ENCODE measurements around the gene TARS3.
"Not testable (repeated sequence)": the region's sequence is repeated elsewhere in the genome, so short reads cannot be mapped to it uniquely, and the experiment has no call there.

Gene TARS3

DNA sequence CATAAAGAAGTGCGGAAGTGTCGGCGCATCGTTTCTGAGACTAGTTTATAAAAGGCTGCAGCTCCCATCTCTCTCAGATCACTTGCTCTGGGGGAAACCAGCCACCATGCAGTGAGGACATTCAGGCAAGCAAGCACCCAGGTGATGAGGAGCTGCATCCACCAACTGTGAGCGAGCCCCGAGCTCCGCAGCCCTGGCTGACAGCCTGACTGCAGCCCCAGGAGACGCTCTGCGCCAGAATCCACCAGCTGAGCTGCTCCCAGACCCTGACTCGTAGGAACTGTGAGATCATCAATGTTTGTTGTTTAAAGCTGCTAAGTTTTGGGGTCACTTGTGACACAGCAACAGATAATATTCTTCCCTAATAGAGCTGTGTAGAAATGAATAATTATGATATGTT, 67.1 kb downstream of the TARS3 start:
- in situ Hi-C loops (cut with MboI; ENCODE audit: low sequenced_read_pairs): no loop called here

DNA sequence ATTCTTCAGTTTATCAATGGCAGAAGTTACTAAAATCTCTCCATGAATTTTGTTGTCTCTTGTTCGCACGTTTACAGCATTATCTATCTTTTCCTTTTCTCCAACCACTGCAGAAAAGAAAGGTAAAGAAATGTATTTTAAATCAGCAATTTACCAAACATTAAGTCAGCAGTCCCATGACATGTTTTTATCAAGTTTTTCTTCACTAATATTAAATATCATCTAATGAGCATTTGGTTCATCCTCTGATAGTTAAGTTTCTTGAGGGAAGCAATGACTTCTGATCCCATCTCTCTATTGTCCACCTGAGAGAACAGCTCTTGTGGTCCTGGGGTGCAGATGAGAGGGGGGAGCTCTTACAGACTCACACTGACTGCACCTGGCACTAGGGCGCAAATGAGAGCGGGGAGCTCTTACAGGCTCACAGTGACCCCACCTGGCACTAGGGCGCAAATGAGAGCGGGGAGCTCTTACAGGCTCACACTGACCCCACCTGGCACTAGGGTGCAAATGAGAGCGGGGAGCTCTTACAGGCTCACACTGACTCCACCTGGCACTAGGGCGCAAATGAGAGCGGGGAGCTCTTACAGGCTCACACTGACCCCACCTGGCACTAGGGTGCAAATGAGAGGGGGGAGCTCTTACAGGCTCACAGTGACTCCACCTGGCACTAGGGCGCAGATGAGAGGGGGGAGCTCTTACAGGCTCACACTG, 69.5 kb downstream of the TARS3 start:
- in situ Hi-C loops (cut with MboI; ENCODE audit: low sequenced_read_pairs): loop anchor here (5.0 kb wide), 1 partner anchor 362 kb away; no protein-coding TSS in a partner anchor

DNA sequence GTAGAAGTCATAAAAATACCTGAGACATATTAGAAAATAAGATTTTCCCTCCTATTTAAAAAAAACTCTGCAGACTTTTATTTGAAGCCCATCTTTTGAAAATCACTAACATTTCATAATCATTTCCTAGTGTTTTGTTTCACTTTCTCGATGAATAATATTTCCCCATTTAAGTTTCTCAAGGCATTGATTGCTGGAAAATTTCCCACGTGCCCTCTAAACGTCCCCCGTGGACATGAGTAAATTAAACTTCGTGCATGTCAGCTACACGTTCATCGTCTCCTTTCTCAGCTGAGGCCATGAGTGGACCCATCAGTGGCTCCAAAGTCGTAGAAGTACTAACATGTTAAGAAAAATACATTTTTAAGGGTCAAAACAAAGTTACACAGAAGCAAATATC, 70.1 kb downstream of the TARS3 start:
- in situ Hi-C loops (cut with MboI; ENCODE audit: low sequenced_read_pairs): loop anchor here (5.0 kb wide), 1 partner anchor 362 kb away; no protein-coding TSS in a partner anchor

DNA sequence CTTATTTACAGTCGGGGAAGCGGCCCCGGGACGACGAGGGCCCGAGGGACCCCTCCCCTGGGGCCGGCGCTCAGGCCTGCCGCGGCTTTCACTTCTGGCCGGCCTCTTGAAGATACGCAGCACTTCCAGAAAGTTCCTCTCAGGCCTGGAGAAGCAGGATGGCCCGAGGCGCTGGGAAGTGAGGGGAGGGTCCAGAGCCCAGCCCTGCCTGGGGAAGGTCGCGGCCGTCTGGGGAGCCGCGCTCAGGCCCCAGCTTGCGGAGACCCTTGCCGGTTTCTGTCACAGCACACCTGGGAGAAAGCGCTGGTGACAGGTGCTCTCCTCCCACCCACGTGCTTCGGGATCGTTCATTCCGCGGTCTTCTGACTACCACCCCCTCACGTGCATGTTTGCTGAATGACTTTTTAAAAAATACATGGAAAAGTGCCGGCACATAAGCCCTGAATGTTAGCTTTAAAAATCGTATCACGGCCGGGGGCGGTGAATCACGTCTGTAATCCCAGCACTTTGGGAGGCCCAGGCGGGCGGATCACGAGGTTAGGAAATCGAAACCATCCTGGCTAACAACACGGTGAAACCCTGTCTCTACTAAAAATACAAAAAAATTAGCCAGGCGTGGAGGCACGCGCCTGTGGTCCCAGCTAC, 71.4 kb downstream of the TARS3 start:
- in situ Hi-C loops (cut with MboI; ENCODE audit: low sequenced_read_pairs): loop anchor here (5.0 kb wide), 1 partner anchor 361 kb away; no protein-coding TSS in a partner anchor

DNA sequence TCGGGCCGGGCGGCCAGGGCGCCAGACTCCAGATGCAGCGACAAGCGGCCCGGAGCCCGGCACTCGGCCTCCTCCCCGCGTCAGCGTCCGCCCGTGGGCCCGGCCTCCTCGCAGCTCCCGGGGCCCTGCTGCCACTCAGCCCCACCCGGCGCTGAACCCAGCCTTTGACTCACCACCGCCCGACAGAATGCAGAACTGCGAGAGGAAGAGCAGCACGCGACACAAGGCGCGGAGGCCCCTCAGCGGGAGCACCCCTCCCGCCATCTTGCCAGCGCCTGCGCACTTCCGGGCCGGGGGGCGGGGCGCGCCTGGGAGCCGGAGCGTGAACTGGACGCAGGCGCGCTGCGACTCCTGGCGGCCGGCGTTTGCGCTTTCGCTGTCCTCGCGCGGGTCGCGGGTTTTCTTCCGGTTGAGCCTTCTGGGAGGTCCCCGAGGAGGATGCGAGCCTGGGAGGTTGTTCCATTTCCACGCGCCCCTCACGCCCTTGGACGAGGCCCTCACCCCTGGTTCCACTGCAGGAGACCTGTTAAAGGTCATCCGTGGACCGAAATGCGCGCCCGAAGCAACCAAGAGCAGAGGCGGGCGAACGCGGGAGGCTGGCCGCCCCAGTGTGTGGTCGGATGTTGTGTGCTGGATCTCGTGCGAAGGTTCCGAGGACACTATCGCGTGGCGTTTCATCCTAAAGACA, 72.0 kb downstream of the TARS3 start, which contains the start of gene TM2D3:
Gene TM2D3 (minus strand): TSS at position 284 of the 688 bp plus-strand sequence. CDS start 20 bp downstream, at position 264.
- in situ Hi-C loops (cut with MboI; ENCODE audit: low sequenced_read_pairs): loop anchor here (5.0 kb wide), 1 partner anchor 360 kb away; no protein-coding TSS in a partner anchor

DNA sequence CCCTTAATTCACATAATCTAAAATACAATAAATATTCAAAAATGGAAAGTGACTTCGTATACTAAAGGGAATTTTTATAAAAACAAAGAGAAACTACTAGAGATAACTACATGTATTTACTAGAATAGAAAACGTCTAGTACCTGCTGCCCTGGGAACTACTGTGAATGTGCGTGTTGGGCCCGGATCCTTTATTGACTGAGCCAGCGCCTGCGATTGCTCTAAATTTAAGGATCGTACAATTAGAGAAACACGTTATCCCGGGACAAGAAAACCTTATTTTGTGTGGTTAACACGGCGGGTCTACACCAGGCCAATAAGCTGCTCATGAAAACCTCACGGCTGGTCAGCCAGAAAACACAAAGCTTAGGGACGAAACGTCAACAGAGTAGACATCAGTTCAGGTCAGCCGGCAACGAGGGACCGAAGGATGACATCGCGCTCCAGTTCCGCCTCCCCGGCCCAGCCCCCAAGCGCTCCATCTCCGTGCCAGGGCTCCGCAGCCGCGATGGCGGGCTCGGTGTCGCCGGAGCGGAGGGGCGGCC, 72.6 kb downstream of the TARS3 start:
- in situ Hi-C loops (cut with MboI; ENCODE audit: low sequenced_read_pairs): loop anchor here (5.0 kb wide), 1 partner anchor 359 kb away; no protein-coding TSS in a partner anchor

DNA sequence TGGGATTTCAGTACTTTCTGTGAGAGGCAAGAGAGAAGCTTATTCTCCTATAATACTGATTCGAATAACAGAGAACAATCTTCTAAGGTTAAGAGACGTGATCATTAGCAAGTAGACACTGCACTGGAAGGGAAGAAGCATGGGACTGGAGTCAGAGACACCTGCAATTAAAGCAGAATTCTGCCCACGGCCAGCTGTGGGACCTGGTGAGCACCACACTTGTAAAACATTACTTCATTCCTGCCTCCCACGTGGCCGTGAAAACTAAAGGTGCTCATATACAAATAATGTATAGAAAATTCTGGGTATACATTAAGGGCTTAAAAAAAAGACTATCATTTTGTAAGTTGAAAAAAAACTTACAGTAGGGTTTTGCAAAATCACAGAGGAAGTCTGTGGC, 74.1 kb downstream of the TARS3 start:
- in situ Hi-C loops (cut with MboI; ENCODE audit: low sequenced_read_pairs): loop anchor here (5.0 kb wide), 1 partner anchor 358 kb away; no protein-coding TSS in a partner anchor

DNA sequence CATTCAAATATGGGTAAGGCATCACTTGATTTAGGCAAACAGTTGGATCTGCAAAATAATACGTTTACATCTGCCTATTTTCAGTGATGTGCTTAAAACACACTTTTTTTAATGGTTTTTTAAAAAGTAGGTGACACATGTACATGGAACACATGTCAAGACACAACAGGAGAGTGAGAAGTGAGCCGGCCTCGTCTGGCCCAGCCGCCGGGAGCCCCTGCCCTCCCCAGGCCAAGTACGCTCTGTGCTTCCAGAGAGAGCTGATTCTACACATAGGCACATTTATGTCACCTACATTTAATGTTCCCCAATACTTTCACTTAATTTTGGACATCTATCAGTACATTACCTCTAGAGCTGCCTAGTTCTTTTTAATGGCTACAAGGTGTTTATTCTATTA, 75.9 kb downstream of the TARS3 start:
- in situ Hi-C loops (cut with MboI; ENCODE audit: low sequenced_read_pairs): no loop called here

DNA sequence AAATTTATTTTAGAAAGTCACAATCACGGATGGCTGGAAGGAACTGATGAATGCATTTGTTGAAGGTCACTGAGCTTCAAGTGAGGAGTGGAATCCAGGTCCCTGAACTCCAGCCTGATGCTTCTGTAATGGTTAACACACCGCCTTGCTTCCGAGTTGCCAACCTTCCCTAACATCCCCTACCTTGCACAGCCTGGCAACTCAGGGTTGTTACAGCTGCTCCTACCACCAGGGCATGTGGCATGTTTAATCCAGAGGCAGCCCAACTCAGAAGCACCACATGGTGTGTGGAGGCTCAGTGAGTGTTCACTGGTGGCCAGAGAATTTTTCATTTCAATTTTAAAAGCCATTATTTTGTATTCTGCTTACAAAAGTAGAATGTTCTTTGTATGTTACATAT, 77.0 kb downstream of the TARS3 start:
- in situ Hi-C loops (cut with MboI; ENCODE audit: low sequenced_read_pairs): no loop called here

DNA sequence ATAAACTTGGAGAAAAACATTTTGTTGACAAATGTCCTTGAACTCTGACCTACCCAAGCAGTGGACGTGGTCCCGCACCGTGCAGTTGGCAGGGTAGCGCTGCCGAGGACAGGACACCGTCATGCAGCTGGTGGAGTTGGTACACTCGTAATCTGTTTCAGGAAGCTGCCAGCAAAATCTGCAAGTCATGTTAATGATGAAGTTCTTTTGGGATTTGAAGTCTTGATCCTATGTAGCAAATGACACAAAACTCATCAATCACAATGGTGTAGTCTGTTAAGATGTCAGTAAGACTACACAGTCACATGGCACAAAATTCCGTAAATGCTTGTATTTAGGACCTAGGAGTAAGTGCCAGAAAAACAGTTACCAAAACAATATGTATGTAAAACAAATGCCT, 77.6 kb downstream of the TARS3 start:
- in situ Hi-C loops (cut with MboI; ENCODE audit: low sequenced_read_pairs): no loop called here

DNA sequence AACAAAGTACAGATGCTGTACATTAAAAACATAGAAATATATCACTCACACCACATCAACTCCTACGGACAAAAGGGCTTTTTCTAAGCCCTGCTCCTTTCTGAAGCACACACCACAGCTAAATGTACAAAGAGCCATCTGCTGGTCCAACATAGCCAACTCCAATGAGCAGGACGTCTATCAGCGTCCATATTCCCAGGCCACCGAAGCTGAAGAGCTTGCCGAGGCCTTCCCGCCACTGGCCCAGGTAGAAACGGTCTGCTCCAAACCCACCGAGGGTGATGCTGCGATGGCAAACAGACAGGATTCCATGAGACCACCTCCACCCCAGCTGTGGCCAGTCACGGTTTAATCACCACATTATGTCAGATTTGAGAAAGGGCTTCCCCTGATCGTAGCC, 81.9 kb downstream of the TARS3 start:
- in situ Hi-C loops (cut with MboI; ENCODE audit: low sequenced_read_pairs): no loop called here

DNA sequence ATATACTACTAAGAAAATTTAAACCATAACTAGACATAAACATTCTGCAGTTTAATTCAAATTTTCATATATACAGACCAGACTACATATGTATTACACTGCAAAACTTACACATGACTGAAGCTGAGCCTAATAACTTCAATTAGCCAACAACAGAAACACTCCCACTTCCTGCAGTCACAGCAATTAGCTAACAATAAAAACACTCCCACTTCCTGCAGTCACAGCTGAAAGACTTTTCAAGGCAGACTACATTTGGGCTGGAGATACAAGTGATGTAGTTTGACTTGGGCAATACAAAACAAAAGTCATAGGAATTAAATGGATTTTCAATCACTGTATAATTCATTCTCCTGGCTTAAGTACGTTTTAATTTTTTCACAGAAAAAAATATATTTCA, 82.4 kb downstream of the TARS3 start:
- in situ Hi-C loops (cut with MboI; ENCODE audit: low sequenced_read_pairs): no loop called here

DNA sequence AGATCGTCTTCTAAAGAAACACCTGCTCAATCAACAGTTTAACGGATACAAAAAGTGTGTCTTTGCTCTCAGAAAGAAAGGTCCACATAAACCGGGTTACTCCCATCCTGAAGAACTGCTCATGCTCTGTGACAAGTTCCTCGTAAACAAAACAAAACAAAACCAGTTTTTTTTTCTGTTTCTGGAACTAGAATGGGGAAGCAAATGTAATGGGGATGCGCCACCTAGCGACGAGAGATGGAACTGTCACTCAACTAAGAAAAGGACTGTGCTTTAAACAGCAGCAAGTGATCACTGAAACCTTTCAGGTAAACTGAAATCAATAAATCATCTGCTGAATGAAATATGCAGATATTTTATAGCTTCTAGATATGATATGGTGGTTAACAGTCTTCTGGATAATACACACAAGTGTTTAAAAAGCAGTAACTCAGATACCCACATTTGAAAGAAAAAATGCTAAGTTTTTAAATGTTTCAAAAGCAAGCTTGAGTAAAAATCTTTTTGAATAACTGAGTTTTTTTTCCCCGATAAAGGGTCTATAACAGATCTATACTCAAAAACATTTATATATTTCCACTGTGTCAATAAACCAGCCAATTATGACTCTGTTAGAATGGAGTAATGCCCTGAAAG, 83.0 kb downstream of the TARS3 start:
- in situ Hi-C loops (cut with MboI; ENCODE audit: low sequenced_read_pairs): no loop called here

DNA sequence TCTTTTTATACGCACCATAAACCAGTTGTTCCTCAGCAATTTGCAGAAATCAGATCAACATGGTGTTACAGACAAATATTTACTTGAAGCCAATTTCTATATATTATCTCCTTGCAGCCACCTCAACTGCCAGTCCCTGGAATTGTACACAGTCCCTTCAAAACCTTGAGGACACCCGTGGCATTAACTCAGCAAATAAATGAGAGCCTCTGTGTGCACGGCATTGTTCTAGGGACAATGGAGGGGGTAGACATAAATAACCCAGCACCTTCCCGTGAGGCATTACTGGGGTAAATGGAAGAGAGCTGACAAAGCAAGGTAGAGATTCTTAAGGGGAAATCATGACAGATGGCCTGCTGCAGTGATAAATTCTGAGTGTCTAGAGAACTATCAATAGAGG, 84.6 kb downstream of the TARS3 start:
- in situ Hi-C loops (cut with MboI; ENCODE audit: low sequenced_read_pairs): no loop called here

DNA sequence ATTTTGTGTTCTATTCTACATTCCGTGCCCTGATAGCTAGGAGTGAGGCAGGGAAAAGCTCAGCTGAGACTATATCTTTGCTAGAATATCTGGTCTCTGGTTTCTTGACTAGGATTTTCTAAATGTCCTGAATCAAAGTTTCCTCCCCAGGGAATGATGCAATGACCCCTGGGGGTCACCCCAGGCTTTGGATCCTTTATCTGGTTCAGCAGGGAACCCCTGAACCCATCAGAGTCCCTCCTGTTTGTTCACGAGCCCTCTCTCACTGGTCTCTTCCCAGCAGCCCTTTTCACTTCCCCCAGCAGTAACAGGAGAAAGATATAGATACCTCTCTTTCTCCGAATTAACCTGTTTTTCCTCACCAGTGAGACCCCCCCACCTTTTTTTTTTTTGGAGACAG, 86.4 kb downstream of the TARS3 start:
- in situ Hi-C loops (cut with MboI; ENCODE audit: low sequenced_read_pairs): no loop called here

DNA sequence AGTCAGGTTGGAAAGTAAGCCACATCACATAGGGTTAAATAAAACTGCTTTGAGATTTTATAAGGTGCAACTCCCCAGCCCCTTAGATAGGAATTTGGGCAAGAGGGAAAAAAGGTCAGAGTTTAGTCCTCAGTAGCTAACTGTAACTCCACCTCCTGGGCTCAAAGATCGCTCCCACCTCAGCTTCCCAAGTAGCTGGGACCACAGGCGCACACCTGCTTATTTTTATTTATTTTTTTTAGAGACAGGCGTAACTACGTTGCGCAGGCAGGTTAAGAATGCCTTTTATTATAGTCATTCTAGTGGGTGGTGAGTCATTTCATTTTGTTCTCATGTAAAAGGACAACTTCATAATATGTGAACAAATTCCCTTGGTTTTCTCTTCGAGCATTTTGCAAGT, 86.8 kb downstream of the TARS3 start:
- in situ Hi-C loops (cut with MboI; ENCODE audit: low sequenced_read_pairs): no loop called here

DNA sequence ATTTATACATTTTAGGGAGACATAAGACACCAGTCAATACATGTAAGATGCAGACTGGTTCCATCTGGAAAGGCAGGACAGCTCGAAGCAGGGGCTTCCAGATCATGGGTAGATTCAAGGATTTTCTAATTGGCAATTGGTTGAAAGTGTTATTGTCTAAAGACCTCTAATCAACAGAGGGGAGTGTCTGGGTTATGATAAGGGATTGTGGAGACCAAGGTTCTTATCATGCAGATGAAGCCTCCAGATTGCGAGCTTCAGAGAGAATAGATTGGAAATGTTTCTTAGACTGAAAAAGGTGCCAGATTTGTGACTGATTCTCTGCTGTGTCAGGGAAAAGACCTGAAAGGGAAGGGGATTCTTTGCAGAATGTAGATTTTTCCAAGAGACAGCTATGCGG, 87.2 kb downstream of the TARS3 start:
- in situ Hi-C loops (cut with MboI; ENCODE audit: low sequenced_read_pairs): no loop called here

DNA sequence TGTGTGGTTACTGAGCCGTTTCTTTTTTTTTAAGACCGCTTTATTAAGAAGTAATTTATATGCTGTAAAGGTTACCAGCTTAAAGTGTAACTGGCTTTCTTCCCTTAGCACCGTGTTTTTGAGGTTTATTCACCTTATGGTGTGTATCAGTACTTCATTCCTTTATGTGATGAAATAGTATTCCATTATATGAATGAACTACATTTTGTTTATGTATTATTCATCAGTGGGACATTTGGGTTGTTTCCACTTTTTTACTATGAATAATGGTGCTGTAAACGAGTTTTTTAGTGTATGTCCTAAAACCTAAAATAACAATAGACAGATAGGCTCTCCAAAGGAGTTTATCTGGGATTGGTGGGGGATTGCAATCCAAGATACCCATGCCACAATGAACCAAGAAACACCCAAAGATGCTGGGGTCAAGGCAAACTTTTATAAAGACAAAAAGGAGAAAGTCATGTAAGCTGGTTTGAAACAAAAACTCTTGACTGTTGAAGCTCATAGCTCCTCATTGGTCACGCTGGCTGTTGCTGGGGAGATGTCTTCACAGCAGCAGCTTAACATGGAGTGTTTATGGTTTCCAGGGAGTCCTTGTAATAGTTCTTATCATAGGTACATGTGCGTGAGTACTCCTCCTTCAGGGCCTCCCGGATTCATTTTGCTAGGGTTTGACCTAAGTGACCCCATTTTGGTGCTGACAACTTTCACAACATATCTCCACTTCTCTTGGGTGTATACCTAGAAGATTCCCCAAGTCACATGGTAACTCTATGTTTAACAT, 88.1 kb downstream of the TARS3 start:
- in situ Hi-C loops (cut with MboI; ENCODE audit: low sequenced_read_pairs): no loop called here

DNA sequence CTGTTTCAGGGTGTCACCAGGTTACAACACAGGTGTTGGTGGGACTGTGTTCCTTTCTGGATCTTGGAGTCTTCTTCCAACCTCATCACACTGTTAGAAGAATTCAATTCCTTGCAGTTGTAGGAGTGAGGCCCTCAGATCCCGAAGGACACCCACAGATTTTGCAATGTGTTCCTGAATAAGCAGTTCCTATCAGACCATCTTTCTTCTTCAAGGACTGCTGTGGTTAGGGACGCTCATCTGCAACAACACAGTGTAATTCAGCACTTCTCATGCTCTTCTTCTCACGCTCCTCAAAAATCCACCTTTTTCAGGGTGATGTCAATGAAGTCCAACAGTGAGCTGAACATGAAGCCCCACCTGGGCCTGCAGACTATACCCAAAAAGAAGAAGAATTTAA, 90.9 kb downstream of the TARS3 start:
- in situ Hi-C loops (cut with MboI; ENCODE audit: low sequenced_read_pairs): no loop called here

DNA sequence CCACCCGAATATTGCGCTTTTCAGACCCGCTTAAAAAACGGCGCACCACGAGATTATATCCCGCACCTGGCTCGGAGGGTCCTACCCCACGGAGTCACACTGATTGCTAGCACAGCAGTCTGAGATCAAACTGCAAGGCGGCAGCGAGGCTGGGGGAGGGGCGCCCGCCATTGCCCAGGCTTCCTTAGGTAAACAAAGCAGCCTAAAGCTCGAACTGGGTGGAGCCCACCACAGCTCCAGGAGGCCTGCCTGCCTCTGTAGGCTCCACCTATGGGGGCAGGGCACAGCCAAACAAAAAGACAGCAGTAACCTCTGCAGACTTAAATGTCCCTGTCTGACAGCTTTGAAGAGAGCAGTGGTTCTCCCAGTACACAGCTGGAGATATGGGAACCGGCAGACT, 97.5 kb downstream of the TARS3 start:
- in situ Hi-C loops (cut with MboI; ENCODE audit: low sequenced_read_pairs): not testable (repeated sequence)
